LNCaP clone FGC (cell line): ENCODE results near the gene RPS4Y1.
"Not testable (repeated sequence)": the region's sequence is repeated elsewhere in the genome, so short reads cannot be mapped to it uniquely, and the experiment has no call there.

Source experiments
- DNase-seq: peaks from one replicate; pipeline ENCODE4 v3.0.0-alpha.2; 2011; ENCODE audit warnings: low read depth
- H3K4me3 ChIP-seq: 2 replicates; pipeline ENCODE4 v1.5.1; 2011; ENCODE audit warnings: mild to moderate bottlenecking, low read depth, low read length, control low read depth
- CTCF ChIP-seq: IDR thresholded peaks from 2 replicates; pipeline ENCODE4 v1.5.1; 2012; ENCODE audit warnings: mild to moderate bottlenecking; ENCODE audit not compliant: control insufficient read depth, insufficient read depth; ENCODE audit errors: extremely low read depth

RPS4Y1 gene

GRCh38 chrY:2857068-2857467 is 15.7 kb downstream of the RPS4Y1 start:
- no peak for TF ChIP-seq CTCF
- no peak for DNase-seq

GRCh38 chrY:2857686-2858085 is 16.3 kb downstream of the RPS4Y1 start:
- TF ChIP-seq CTCF = no peak
- no peak for DNase-seq
- no peak overlapping the region for H3K4me3 ChIP-seq

More at GRCh38 chrY:2857068-2857467, 15.7 kb downstream of the RPS4Y1 start:
- H3K4me3 ChIP-seq = no peak overlapping the region

GRCh38 chrY:2859782-2860181 is 18.4 kb downstream of the RPS4Y1 start:
- no peak overlapping the region for H3K4me3 ChIP-seq

GRCh38 chrY:2860511-2860910 is 19.1 kb downstream of the RPS4Y1 start:
- no peak for TF ChIP-seq CTCF
- DNase-seq = no peak

More at GRCh38 chrY:2859782-2860181, 18.4 kb downstream of the RPS4Y1 start:
- TF ChIP-seq CTCF = no peak
- no peak for DNase-seq

GRCh38 chrY:2866581-2866980 is 25.2 kb downstream of the RPS4Y1 start:
- no peak for DNase-seq
- TF ChIP-seq CTCF = no peak
- no peak overlapping the region for H3K4me3 ChIP-seq

More at GRCh38 chrY:2860511-2860910, 19.1 kb downstream of the RPS4Y1 start:
- H3K4me3 ChIP-seq = no peak overlapping the region

- no peak for TF ChIP-seq CTCF
- DNase-seq = no peak
- H3K4me3 ChIP-seq = no peak overlapping the region
Measured at GRCh38 chrY:2867469-2867868, 26.1 kb downstream of the RPS4Y1 start.

GRCh38 chrY:2868035-2868607 is 26.7 kb downstream of the RPS4Y1 start:
- no peak for DNase-seq
- no peak overlapping the region for H3K4me3 ChIP-seq
- no peak for TF ChIP-seq CTCF

GRCh38 chrY:2872234-2872633 is 30.8 kb downstream of the RPS4Y1 start:
- not testable (repeated sequence) for H3K4me3 ChIP-seq, DNase-seq
